ENCODE measurements around the gene PISD.
"Not testable (repeated sequence)": the region's sequence is repeated elsewhere in the genome, so short reads cannot be mapped to it uniquely, and the experiment has no call there.

The PISD gene

GRCh38 chr22:31661851-31662667, at the start of gene PISD:
TSS of gene PISD (minus strand) at chr22:31662215. CDS start at chr22:31662208, 7 bp downstream.
- DNase-seq (ENCODE audit: low read depth in 2 of 2): peak; percentile 92 to 97

DNA sequence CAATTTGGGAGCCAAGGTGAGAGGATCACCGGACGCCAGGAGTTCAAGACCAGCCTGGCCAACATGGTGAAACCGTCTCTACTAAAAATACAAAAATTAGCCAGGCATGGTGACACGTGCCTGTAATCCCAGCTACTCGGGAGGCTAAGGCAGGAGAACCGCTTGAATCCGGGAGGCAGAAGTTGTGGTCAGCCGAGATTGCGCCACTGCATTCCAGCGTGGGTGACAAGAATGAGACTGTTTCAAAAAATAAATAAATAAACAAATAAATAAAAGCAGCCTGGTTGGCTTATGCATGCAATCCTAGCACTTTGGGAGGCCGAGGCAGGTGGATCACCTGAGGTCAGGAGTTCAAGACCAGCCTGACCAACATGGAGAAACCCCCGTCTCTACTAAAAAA, 49.2 kb upstream of the PISD start:
- not testable (repeated sequence) for DNase-seq (ENCODE audit: low read depth in 2 of 2)

GRCh38 chr22:31707519-31707918, 45.5 kb upstream of the PISD start:
- DNase-seq (ENCODE audit: low read depth in 2 of 2): no peak

DNA sequence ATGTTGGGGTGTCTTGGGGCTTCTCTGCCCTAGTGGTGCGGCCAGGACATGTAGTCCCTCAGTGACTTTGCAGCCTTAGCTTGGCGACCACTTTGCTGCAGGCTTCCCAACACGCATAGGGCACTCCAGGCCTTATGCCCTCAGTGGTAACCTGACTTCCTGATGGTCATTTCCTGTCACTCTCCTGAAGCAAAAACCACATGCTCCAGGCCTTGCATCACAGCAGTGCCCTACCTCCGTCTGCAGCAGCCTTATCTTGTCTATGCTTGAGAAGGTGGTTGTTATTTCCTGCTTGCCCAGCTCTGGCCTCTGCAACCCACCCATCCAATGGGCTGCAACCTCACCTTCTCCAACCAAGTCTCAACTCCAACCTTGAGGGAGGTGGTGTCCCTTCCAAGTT, 33.4 kb upstream of the PISD start:
- DNase-seq (ENCODE audit: low read depth in 2 of 2): no peak

- DNase-seq (ENCODE audit: low read depth in 2 of 2): not testable (repeated sequence)
These were observed 32.0 kb upstream of the PISD start for GRCh38 chr22:31694046-31694445.

GRCh38 chr22:31692186-31692886, 30.3 kb upstream of the PISD start:
- DNase-seq (ENCODE audit: low read depth in 2 of 2): no peak

GRCh38 chr22:31691408-31691807, 29.4 kb upstream of the PISD start:
- DNase-seq (ENCODE audit: low read depth in 2 of 2): no peak

- DNase-seq (ENCODE audit: low read depth in 2 of 2): no peak
These were observed 21.4 kb upstream of the PISD start for GRCh38 chr22:31683181-31684105.

GRCh38 chr22:31682751-31683150, 20.7 kb upstream of the PISD start:
- no peak for DNase-seq (ENCODE audit: low read depth in 2 of 2)

DNA sequence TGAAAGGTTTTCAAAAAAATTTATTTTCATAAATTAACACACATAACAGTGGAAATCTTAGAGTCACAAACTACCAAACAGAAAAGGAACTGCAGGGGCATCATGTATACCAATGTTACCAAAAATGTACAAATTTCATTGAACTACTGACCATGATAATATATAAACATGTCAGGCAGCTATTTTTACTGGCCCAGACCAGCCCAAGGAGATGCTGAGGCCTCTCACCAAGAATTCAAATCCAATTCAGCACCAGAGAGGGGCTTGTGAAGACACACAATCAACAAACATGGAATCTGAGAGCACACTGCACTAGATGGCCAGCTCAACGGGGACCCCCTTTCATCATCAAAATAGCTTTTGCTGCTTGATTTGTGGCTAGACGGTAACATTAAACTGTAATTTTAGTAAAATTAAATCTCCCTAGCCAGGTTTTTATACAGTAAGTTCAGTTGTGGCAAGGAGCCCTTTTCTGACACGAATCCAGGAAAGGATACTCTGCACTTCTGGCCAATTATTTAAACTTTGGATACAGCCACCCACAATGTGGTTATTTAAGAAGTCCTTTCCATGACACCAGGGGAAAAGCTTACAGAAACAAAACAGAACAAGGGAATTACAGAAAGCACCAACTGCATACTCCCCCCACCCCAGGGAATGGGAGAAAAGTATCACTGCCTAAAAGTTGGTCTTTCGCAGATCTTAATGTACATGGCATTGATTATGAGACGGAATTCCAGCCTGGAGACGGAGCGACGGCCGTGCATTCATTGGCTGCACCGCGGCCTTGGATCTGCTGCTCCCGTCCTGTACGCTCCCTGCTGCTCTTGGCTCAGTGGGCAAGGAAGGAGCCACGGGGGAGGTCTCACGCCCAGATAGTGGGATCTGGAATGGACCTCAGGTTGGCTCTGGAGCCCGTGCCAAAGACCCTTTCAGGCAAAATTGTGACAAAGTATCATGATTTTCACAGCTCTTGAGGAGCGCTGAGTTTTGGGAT, 19.6 kb upstream of the PISD start:
- DNase-seq (ENCODE audit: low read depth in 2 of 2): no peak

GRCh38 chr22:31680861-31681341, 18.9 kb upstream of the PISD start:
- no peak for DNase-seq (ENCODE audit: low read depth in 2 of 2)

GRCh38 chr22:31678748-31679147, 16.7 kb upstream of the PISD start:
- DNase-seq (ENCODE audit: low read depth in 2 of 2): no peak

DNA sequence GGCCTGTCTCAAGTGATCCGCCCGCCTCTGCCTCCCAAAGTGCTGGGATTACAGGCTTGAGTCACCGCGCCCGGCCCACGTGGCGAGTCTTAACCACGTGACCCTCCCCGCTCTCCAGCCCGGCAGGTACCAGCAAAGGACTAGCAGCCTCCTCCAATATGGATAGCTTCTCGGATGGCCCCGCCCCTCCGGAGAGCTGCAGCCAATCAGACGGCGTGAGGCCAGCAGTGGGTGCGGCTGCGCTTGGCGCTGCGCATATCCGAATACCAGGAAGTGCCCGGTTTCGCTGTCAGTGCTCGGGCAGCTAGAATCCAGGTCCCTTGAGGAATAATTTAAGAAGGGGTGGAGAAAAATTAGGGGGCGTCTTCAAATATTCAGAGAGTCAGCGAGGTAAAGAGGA, 14.7 kb upstream of the PISD start:
- DNase-seq (ENCODE audit: low read depth in 2 of 2): peak; percentile 85 to 90

- not testable (repeated sequence) for DNase-seq (ENCODE audit: low read depth in 2 of 2)
These were observed 12.2 kb upstream of the PISD start for GRCh38 chr22:31674219-31674618.

DNA sequence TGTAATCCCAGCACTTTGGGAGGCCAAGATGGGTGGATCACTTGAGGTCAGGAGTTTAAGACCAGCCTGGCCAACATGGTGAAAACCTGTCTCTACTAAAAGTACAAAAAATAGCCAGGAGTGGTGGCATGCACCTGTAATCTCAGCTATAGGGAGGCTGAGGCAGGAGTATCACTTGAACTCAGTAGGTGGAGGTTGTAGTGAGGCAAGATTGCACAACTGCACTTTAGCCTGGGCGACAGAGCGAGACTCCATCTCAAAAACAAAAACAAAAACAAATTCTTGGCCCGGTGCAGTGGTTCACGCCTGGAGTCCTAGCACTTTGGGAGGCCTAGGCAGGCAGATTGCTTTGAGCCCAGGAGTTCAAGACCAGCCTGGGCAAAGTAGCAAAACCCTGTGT, 6.8 kb upstream of the PISD start:
- not testable (repeated sequence) for DNase-seq (ENCODE audit: low read depth in 2 of 2)

GRCh38 chr22:31662668-31663037, 638 bp upstream of the PISD start:
- DNase-seq (ENCODE audit: low read depth in 2 of 2): no peak

DNA sequence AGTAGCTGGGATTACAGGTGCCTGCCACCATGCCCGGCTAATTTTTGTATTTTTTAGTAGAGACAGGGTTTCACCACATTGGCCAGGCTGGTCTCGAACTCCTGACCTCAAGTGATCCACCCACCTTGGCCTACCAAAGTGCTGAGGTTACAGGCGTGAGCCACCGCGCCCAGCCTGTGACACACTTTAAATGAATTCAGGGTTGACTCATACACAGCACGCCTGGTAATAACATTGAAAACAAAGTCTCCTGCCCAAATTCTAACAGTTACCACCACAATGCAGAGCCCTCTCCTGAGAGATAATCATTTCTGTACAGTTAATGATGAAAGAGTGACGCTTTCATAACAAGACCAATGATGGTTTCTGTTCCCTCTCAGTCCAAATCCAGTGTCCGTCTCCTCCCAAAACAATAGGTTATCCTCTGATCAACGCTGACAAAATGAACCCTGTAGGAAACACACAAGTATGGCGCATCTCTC, 1.1 kb downstream of the PISD start:
- DNase-seq (ENCODE audit: low read depth in 2 of 2): peak; percentile 26 to 46

DNA sequence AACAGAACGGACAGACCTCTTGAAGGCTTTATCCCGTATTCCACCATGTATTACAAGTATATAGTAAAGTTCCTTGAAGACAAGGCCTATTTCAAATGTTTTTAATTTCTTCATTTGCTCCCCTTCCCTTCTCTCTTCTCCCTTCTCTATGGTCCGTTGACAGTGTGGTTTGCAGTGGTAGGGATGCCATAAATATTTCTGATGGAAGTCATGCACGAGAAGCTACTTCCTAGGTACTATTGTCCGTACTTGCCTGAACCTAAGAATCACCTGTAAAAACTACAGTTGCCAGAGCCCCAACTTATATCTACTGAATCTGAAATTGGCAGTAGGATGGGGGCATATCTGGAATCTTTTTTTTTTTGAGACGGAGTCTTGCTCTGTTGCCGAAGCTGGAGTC, 2.8 kb downstream of the PISD start:
- DNase-seq (ENCODE audit: low read depth in 2 of 2): no peak

DNA sequence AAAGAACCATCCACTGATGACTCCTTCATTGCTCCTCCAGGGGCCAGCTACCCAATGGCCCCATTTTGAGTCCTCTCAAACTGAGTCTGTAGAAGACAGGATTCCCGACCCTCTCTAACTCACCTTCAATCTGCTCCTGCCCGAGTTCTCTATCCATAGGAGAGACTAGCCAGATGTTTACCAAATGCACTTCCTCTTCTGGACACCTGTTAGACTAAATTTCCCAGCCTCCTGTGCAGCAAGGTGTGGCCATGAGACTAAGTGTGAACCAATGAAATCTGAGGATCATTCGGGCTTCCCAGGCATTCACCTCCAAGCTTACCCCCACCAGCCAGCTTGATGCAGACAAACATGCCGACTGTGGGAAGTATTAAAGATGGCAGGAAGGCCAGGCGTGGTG, 7.6 kb downstream of the PISD start:
- no peak for DNase-seq (ENCODE audit: low read depth in 2 of 2)

DNA sequence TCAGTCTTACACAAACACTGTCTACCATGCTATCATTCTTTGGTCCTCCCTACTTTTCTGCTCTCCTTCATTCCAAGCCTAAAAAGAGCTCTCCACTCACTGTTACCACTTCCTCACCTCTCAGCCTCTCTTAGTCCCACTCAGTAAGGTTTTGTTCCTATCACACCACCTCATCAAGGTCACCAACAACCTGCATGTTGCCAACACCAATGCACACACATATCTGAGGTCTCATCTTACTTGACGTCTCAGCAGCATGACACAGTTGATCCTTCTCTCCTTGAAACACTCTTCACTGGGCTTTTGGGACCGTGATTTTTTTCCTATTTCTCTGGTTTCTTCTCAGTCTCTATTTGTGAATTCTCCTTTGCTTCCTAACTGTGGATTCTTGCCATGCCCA, 8.1 kb downstream of the PISD start:
- no peak for DNase-seq (ENCODE audit: low read depth in 2 of 2)
